ENCODE results near the gene GJD3.
"Not testable (repeated sequence)": the region's sequence is repeated elsewhere in the genome, so short reads cannot be mapped to it uniquely, and the experiment has no call there.

Gene GJD3, protein sequence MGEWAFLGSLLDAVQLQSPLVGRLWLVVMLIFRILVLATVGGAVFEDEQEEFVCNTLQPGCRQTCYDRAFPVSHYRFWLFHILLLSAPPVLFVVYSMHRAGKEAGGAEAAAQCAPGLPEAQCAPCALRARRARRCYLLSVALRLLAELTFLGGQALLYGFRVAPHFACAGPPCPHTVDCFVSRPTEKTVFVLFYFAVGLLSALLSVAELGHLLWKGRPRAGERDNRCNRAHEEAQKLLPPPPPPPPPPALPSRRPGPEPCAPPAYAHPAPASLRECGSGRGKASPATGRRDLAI

DNA sequence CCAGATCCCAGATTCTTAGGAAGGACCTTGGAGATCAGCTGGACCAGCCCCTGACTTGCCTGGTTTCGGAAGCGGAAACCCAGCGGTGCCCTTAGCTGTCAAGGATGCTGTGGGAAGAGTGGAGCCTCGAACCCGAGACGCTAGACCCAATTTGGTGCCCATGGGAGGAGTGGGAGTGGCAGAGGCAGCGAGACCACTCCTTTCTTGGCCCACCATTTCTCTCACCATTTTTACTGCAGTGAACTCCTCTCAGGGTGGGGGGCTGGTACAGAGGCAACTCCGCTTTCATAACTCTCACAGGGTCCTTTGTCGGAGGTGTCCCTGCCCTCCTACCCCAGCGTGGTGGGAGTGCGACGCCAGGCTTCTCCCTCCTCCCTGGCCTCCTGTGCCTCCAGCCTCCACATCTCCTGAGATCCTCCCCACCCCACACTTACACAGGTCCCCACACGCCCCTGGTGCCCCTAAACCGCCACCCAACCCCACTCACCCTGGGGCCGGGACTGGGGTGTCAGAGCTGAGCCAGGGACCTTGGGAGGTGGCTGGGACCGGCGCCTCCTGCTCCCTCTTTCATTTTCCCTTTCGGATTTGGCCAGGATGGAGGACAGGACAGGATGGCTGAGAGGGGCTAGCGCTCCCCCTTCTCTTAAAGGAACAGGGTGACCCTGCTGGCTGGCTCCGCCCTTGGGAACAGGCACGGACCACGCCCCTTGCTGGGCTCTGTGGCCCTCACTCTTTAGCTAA, at the start of gene GJD3:
Gene GJD3 (minus strand): TSS at position 617 of the 741 bp plus-strand sequence. CDS start 922 bp downstream, outside the sequence.
- DNase-seq (ENCODE audit: low read depth), result no peak

DNA sequence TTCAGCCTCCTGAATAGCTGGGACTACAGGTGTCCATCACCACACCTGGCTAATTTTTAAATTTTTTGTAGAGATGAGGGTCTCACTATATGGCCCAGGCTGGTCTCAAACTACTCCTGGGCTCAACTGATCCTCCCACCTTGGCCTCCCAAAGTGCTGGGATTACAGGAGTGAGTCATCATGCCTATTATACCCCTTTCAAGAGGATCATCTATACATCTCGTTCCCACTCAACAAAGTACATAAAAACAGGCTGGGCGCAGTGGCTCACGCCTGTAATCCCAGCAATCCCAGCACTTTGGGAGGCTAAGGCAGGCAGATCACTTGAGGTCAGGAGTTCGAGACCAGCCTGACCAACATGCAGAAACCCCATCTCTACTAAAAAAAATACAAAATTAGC, 49.8 kb upstream of the GJD3 start:
- not testable (repeated sequence) for DNase-seq (ENCODE audit: low read depth)

DNA sequence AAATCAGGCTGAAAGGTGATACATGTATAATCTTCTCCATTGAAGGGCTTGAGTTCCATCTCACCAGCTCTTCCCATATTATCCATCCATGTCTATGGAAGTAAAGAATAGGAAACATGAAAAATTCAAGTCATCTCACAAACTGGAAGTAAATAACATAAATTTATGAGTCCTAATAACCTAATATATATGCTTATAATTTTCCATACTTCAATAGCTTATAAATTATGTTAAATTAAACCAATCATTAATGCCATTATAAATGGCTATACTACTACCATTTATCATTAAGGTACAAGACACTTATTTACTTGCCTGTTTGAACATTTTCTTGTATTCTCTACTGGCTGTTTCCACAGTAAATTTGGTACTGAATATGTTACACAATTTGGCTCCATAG, 48.3 kb upstream of the GJD3 start:
- DNase-seq (ENCODE audit: low read depth), result no peak

DNA sequence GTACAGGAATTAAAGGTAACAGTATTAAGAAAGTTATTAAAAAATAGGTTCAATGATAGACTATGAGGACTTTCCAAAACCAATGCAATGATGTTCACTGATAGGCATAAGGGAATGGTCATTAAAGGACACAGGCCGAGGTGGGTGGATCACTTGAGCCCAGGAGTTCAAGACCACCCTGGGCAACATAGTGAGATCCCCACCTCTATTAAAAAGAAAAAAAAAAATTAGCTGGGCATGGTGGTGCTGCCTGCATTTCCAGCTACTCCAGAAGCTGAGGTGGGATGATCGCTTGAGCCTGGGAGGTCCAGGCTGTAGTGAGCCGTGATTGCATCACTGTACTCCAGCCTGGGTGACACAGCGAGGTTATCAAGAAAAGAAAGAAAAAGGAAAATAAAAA, 47.3 kb upstream of the GJD3 start:
- DNase-seq (ENCODE audit: low read depth), result no peak

DNA sequence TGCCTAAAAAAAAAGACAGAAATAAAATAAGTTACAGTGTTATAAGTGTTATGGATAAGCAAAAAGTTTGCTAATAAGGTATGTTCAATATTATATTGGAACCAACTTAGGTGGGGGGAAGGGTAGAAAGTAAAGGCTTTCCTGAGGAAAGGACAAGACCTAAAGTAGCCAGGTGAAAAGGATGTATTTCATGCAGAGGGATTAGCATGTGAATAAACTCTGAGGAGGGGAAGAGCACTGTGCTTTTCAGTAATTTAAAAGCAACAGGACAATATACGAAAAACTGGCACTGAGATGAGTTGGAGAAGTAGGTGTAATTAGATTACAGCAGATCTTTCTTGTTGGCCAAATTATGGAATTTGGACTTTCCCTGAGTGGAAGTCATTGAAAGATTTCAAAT, 45.5 kb upstream of the GJD3 start:
- no peak for DNase-seq (ENCODE audit: low read depth)

DNA sequence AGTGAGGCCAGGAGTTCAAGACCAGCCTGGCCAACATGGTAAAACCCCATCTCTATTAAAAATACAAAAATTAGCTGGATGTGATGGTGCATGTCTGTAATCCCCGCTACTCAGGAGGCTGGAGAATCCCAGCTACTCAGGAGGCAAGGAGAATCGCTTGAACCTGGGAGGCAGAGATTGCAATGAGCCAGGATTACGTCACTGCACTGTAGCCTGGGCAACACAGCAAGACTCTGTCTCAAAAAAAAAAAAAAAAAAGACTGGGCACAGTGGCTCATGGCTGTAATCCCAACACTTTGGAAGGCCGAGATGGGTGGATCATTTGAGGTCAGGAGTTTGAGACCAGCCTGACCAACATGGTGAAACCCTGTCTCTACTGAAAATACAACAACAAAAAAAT, 45.0 kb upstream of the GJD3 start:
- not testable (repeated sequence) for DNase-seq (ENCODE audit: low read depth)

DNA sequence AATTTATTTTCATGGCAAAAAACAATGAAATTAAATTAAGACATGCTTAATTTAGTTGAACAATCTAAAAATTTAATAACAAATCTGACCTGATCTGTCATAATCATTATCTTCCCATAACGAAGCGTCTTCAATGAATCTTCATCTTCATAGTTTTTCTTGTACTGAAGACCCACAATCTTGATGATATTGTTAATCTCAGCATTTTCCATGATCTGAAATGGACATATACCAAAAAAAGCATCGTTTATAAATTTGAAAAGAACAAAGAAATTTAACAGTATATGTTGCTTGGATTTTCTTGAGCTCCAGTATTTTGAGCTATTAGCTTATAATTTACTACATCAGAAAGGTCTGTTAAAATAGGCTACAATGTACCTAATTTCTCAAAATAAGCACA, 42.9 kb upstream of the GJD3 start:
- DNase-seq (ENCODE audit: low read depth), result no peak

DNA sequence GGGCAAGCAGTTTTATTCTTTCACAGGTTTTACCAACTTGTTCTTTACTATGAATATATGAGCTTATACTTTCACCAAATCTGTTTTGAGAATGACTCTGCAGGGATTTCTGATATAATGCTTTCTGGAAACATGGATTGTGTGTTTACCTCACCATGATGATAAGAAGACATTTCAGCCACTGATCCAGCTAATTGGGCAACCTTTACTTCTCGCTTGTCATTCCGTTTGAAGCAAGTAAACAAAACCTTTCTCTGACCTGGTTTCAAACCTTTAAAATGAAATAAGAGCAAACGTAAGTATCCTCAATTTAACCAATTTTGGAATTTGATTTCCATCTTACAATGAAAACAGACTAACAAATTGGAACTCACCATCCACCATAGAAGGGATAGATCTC, 39.5 kb upstream of the GJD3 start:
- DNase-seq (ENCODE audit: low read depth), result no peak

DNA sequence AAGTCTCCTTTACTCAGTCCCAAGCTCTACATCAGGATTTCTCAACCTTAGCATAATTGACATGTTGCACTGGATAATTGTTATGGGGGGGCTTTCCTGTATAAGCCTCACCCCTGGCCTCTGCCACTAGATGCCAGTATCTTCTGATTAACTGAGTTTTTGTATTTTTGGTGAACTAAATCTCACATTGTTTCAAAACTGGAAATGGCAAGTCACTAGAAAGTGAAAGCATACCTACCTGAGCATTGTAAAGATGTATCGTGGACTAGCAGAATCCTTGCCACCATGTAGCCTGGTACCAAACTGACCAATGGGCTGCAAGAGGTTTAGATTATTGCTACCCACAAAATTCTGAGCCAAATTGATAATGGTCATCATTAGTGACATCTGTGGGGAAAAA, 38.1 kb upstream of the GJD3 start:
- no peak for DNase-seq (ENCODE audit: low read depth)

DNA sequence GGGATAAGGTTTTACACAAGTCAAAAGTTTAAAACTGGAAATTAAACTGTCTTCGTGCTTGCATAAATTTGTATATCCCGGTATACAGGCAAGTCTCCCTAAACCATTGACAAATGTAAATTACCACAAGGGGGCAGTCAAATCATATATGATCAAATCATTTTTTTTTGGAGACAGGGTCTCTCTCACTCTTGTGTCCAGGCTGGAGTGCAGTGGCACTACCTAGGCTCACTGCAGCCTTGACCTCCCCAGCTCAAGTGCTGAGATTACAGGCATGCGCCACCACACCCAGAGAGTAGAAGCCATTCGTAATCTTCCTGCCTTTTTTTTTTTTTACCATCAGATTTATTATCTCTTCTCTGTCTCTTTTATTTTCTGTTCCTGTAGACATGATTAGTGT, 34.6 kb upstream of the GJD3 start:
- no peak for DNase-seq (ENCODE audit: low read depth)

DNA sequence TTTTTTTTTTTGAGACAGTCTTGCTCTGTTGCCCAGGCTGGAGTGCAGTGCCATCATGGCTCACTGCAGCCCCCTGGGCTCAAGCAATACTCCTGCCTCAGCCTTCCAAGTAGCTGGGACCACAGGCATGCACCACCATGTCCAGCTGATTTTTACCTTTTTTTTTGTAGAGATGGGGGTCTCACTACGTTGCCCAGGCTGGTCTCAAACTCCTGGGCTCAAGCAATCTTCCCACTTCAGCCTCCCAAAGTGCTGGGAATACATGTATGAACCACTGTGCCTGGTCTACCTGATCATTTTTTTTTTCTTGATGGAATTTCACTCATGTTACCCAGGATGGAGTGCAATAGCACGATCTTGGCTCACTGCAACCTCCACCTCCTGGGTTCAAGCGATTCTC, 22.0 kb upstream of the GJD3 start:
- not testable (repeated sequence) for DNase-seq (ENCODE audit: low read depth)

DNA sequence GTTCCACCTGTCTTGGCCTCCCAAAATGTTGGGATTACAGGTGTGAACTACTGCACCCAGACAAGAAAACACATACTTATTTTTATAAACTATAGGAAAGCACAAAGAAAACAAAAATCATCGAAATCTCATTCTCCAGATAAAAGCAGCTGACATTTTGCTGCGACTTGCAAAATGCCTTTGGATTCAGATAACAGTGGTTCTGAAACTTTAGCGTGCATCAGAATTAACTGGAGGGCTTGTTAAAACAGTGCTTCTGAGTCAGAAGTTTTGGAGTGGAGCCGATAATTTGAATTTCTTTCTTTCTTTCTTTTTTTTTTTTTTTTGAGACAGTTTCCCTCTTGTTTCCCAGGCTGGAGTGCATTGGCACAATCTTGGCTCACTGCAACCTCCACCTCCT, 17.7 kb upstream of the GJD3 start:
- DNase-seq (ENCODE audit: low read depth), result no peak

DNA sequence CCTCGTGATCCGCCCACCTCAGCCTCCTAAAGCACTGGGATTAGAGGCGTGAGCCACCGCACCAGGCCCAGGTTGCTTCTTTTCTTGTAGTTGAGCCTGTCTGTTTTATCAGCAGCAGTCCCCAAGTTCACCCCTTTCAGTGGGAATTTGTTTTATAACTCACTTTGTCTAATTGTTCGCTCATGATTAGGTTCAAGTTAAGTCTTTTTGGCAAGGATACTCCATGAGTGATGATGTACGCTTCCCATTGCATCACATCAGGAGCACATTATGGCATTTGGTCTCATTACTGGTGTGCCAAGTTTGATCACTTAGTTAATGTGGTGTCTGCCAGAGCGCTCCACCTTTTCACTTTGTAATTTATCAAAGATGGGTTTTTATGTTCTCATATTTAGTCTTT, 14.4 kb upstream of the GJD3 start:
- no peak for DNase-seq (ENCODE audit: low read depth)

DNA sequence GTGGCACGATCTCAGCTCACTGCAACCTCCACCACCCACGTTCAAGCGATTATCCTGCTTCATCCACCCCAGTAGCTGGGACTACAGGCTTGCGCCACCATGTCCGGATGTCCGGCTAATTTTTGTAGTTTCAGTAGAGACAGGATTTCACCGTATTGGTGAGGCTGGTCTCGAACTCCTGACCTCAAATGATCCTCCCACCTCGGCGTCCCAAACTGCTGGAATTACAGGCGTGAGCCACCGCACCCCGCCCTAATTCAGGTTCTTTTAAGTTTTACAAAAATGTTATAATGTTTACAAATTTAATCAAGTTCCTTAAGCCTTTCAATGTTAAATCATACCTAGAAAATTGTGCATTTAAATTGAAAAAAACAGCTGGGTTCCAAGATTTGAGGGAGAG, 13.3 kb upstream of the GJD3 start:
- DNase-seq (ENCODE audit: low read depth), result no peak

DNA sequence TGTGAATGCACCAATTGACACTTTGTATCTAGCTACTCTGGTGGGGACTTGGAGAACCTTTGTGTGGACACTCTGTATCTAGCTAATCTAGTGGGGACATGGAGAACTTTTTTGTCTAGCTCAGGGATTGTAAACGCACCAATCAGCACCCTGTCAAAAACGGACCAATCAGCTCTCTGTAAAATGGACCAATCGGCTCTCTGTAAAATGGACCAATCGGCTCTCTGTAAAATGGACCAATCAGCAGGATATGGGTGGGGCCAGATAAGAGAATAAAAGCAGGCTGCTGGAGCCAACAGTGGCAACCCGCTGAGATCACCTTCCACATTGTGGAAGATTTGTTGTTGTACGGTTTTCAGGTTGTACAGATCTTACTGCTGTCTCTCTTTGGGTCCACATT, 12.0 kb upstream of the GJD3 start:
- DNase-seq (ENCODE audit: low read depth), result not testable (repeated sequence)

DNA sequence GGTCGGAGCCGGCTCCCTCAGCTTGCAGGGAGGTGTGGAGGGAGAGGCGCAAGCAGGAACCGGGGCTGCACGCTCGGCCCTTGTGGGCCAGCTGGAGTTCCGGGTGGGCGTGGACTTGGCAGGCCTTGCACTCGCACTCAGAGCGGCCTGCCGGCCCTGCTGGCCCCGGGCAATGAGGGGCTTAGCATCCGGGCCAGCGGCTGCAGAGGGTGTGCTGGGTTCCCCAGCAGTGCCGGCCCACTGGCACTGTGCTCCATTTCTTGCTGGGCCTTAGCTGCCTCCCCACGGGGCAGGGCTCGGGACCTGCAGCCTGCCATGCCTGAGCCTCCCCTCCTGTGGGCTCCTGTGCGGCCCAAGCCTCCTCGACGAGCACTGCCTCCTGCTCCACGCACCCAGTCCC, 11.2 kb upstream of the GJD3 start:
- DNase-seq (ENCODE audit: low read depth), result not testable (repeated sequence)

DNA sequence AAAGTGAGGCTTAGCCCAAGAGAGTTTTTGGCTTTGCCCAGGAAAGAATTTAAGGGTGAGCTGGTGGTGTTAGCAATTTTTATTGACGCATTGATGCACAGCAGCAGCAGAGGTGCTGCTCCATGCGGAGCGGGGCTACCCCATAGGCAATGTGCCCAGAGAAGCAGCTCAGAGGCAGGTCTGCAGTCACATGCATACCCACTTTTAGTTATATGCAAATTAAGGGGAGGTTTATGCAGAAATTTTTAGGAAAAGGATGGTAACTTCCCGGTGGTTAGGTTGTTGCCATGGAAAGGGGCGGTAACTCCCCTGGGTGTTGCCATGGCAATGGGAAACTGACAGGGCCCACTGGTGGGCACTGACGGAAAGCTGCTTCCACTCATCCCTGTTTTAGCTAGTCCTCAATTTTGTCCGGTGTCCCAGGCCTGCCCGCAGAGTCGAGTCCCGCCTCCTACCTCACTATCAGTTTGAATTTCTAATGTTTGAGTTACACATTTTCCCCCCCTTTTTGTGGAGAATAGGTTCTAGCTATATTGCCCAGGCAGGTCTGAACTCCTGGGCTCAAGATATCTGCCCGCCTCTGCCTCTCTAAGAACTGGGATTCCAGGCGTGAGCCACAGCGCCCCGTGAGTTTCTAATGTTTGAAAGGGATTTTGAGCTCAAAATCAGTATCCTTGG, 10.4 kb upstream of the GJD3 start:
- DNase-seq (ENCODE audit: low read depth), result no peak

DNA sequence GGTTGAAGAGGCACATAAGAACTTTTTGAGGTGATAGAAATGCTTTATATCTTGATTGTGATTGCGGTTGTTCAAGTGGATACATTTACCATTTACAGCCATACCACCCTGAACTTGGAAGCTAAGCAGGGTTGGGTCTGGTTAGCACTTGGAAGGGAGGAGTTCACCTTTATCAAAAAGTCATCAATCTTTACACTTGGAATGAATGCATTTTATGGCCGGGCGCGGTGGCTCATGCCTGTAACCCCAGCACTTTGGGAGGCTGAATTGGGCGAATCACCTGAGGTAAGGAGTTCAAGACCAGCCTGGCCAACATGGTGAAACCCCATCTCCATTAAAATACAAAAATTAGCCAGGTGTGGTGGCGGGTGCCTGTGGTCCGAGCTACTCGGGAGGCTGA, 9.5 kb upstream of the GJD3 start:
- no peak for DNase-seq (ENCODE audit: low read depth)

DNA sequence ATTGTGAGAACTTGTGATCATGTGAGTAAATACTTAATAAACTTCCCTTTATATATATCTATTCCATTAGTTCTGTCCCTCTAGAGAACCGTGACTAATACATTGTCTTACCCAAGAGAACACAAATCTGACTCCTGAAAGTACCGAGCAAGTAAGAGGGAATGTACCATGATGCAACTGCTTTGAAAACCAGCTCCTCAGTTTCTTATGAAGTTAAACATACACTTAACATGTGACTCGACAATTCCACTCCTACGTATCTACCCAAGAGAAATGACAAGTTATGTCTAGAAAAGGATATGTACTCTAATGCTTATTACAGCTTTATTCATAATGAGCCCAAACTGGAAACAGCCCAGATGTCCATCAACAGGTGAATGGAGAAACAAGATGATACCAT, 8.8 kb upstream of the GJD3 start:
- DNase-seq (ENCODE audit: low read depth), result peak; percentile 27

DNA sequence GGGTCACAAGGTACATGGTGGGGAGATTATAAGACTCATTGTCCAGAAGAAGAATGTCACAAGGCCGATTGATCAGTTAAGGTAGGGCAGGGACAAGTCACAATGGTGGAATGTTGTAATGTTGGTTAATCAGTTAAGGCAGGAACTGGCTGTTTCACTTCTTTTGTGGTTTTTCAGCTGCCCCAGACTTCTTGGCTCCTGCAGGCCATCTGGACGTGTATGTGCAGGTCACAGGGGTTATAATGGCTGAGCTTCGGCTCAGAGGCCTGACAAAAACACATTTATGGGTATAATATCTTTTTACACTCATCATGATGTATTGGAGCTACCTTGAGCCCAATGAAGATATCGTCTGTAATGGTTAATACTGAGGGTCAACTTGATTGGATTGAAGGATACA, 8.1 kb upstream of the GJD3 start:
- DNase-seq (ENCODE audit: low read depth), result not testable (repeated sequence)

DNA sequence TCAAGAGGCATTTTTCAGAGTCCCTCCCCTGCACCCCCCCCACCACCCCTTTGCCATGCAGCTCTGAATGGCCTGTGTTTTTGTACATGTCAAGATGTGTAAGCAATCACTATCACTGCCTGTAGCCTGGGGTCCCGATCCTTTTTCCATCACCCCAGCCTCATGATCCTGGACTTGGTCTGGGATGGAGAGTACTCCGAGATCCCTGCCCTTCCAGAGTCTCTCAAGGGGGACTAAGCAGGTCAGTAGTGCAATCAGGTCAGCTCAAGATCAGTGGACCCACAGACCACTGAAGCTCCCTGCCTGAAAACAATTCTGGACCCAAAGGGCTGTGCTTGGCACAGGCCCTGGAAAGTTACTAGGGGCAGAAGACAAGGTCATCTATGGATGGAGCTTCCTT, 7.5 kb upstream of the GJD3 start:
- DNase-seq (ENCODE audit: low read depth), result no peak

DNA sequence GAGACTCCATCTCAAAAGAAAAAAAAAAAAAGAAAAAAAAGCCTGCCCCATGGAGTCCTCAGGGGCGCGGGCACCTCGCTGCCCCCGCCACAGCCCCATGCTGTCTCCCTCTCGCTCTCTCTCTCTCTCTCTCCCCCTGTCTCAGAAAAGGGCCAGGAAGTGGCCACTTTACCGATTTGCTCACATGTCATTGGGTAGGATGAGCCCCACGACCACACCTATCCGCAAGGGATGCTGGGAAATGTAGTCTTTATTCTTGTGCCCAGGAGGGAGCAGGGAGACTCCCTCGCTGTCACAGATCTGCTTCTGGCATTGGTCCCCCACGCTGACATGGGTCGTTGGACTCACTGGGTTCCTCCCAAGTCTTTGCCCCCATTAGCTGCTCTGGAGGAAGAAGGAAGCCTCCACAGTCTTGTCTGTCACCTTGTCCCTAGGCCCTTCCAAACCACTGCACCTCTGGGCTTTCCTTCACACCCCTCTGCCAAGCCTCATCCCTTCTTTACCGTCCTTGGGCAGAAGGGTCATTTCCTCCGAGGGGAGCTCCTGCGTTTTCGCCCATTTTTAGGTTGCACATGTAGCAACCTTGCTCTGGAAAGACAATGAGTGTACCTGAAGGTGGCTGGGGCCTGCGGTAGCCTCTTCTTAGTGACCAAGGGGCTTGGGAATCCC, 6.9 kb upstream of the GJD3 start:
- DNase-seq (ENCODE audit: low read depth), result no peak

DNA sequence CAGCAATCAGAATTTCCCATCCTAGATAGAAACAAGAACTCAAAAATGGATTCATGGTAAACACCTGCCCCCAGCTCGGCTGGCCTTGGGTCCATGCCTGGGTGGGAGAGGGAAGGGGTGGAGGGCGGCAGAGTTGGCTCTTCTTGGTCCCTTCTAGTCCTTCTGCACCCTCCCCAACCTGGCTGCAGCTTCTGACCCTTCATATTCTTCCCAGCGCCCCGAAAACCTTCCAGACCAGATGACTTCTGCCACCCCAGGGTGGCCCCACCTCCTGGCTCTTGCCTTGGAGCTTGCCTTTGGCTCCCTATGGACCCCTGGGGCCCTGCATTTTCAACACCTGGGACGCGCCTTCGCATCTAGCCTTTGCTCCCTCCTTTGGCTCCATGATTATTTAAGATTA, 5.4 kb upstream of the GJD3 start:
- DNase-seq (ENCODE audit: low read depth), result no peak
